Fibroblast of lung (primary cell): ENCODE results near the gene FUT8.

Experiments used
- CTCF ChIP-seq, 2 donors: IDR thresholded peaks in 1 of 2; conservative IDR thresholded peaks in 1 of 2; 1 replicate in 1 of 2; 2 replicates in 1 of 2; pipeline ENCODE4 v1.5.1; 2011 to 2012; ENCODE audit warnings: low read length in 2 of 2, control low read depth in 1 of 2, inconsistent platforms in 1 of 2, low read depth in 1 of 2, mild to moderate bottlenecking in 1 of 2
- EZH2 ChIP-seq: IDR thresholded peaks from 2 replicates; pipeline ENCODE4 v1.5.1; 2012; ENCODE audit warnings: low read length, control low read depth, mild to moderate bottlenecking; ENCODE audit errors: missing control alignments

- TF ChIP-seq CTCF (conservative IDR thresholded peaks at IDR 0.05 in 1 of 2, IDR thresholded peaks at IDR 0.05 in 1 of 2; ENCODE audit: low read depth in 1 of 2, low read length in 2 of 2) (no peak), EZH2 (no peak)
Measured at GRCh38 chr14:65783576-65783975, 371.0 kb downstream of the FUT8 start.
